HG02840 (cell line): ENCODE data around the gene SPANXN4.

ENCODE experiments used
- ATAC-seq: cut with Tn5 transposase; IDR thresholded peaks from one replicate; pipeline ENCODE4 v1.9.1; 2021; ENCODE audit warnings: mild to moderate bottlenecking, moderate library complexity, moderate number of reproducible peaks; ENCODE audit not compliant: unreplicated experiment, low FRiP score

Gene SPANXN4, protein sequence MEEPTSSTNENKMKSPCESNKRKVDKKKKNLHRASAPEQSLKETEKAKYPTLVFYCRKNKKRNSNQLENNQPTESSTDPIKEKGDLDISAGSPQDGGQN

GRCh38 chrX:143025628-143026027 is at the start of gene SPANXN4:
Gene SPANXN4, plus strand, starts transcription at chrX:143025928. Its CDS starts 87 bp downstream, at chrX:143026015.
- no peak for ATAC-seq

DNA sequence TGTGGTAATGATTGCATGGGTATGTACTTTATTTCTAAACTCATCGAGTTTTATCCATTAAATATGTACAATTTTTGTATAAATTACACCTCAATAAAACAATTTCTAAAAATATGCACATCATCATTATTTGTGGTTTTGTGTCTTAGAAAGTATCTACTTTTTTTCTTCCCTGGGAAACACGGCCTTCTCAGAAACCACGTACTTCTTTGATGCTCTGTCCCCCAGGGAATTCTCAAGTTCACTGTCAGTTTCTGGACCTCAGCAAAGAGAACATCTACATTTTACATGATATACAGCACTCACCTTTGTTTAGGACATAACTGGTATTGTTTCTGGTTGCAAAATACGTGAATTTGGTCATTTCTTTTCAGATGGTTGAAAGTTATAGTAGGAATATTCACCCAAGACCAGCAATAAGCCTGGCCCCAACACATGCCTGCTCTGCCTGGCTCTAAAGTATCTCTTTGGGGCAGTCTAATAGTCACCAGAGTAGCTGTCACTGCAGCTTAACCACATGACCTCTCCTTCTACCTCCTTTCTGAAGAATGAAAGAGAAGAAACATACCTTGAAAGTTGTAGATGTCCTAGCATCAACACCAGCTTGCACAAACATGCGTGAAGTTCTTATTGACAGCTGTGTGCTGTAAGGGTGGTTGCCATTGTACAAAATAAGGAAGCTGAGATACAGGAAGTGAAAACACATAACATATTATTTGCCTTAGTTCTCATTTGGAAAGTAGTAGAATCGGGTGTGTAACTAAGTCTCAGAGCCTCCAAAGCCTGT is 48.4 kb upstream of the SPANXN4 start:
- peak; percentile 95 for ATAC-seq

DNA sequence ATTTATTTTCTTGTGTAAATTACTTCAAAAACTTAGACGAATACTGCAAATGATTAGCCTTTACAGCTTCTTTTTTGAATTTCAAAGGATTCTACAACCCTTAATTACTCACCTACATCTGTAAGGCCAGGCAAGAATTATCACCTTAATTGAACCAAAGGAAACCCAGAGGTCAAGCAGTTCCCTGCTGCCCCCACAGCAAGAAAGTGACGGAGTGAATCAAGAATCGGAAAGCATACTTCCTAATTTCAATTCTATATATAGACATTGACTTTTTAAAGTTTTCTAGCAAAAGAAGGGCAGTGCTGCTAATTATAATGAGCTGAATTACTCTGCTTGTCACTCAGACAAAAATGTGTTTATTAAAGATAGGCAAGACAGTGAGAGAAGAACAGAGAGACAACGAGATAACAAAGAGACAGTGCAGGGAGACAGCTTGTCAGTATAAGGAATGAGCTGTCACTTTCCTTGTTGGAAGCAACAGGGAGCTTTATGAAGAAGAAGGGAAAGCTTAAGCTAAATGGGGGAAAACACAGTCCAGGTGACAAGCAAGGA is 47.5 kb upstream of the SPANXN4 start:
- ATAC-seq, result peak; percentile 33

GRCh38 chrX:142982679-142983078 is 43.0 kb upstream of the SPANXN4 start:
- no peak for ATAC-seq

- no peak for ATAC-seq
Measured at GRCh38 chrX:142994988-142995387, 30.7 kb upstream of the SPANXN4 start.

GRCh38 chrX:142998447-142999198 is 27.1 kb upstream of the SPANXN4 start:
- ATAC-seq, result no peak

- no peak for ATAC-seq
Measured at GRCh38 chrX:142999199-142999701, 26.5 kb upstream of the SPANXN4 start.

GRCh38 chrX:143002206-143002605 is 23.5 kb upstream of the SPANXN4 start:
- no peak for ATAC-seq

- ATAC-seq, result no peak
Measured at GRCh38 chrX:143017272-143017671, 8.5 kb upstream of the SPANXN4 start.

DNA sequence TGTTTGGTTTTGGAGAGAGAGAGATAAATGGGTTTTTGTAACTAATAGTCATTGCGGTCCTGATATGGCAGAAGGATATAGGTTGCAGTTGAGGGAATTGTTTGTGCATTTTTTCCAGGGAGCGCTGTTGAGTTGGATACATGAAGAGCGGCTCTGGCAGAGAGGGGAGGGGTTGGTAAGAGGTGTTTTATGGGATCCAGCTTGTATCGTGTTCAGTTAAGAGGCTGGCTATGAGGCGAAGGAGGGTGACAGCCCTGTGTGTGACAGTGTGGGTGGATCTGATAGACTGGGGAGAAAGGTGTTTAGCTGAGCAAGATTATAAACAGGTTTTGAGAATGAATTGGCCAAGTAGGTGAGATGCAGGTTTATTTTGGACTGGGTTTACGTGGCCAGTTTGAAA is 1.5 kb downstream of the SPANXN4 start:
- ATAC-seq, result no peak

- no peak for ATAC-seq
Measured at GRCh38 chrX:143047511-143047910, 21.8 kb downstream of the SPANXN4 start.

DNA sequence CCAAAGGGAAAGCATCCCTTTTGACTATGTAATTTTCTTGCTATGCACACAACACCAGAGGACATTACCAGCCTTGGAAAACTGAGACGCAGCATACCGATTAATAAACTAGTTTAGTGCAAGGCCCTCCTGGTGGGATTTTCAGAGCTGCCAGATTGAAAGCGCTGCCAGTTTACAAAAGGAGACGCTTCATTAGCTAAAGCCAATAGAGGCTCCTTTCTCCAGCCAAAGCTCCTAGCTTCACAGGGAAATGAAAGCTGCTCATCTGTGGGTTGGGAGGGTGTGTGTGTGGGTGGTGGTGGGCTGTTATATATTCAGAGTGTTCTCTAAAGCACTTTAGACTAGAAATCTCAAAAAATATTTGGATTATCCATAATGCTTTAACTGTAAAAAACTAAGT is 32.4 kb downstream of the SPANXN4 start:
- ATAC-seq, result no peak

- ATAC-seq, result no peak
Measured at GRCh38 chrX:143081231-143081630, 55.5 kb downstream of the SPANXN4 start.

DNA sequence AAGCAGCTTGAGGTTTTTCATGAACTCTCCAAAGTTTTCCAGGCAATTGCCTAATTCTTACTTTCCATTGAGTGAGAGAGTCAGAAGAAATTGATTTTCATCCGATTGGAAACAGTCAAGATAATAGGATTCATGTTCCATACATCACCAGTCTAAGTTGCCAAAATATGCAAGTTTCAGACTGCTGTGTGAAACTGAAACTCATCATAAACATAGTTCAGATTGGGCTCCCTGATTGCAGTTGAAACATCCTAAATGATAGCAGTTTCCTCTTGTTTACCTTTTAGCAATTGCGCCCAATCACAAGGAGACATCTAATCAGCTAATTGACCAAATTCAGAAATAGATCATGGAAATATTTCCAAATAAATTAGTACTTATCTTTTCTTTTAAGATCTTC is 56.8 kb downstream of the SPANXN4 start:
- no peak for ATAC-seq
